ENCODE measurements around the gene MTCH2. TPM values are rescaled to one million over a fixed set of nuclear protein-coding genes. Genes with fewer than 3 reads are reported as not detected.
"Not testable (repeated sequence)": the region's sequence is repeated elsewhere in the genome, so short reads cannot be mapped to it uniquely, and the experiment has no call there.

Gene MTCH2
- polyA plus RNA-seq, 12 donors, result 40.1 to 81.5 (median 76.6) TPM; not detected in 1

- DNase-seq, result no peak
Measured at GRCh38 chr11:47645500-47645899, 3.1 kb upstream of the MTCH2 start.

GRCh38 chr11:47641600-47642098 lies 710 bp downstream of the MTCH2 start:
- no peak for DNase-seq

- not testable (repeated sequence) for DNase-seq
Measured at GRCh38 chr11:47640506-47640905, 1.9 kb downstream of the MTCH2 start.

GRCh38 chr11:47636331-47636730 lies 6.0 kb downstream of the MTCH2 start:
- DNase-seq, result not testable (repeated sequence)

DNA sequence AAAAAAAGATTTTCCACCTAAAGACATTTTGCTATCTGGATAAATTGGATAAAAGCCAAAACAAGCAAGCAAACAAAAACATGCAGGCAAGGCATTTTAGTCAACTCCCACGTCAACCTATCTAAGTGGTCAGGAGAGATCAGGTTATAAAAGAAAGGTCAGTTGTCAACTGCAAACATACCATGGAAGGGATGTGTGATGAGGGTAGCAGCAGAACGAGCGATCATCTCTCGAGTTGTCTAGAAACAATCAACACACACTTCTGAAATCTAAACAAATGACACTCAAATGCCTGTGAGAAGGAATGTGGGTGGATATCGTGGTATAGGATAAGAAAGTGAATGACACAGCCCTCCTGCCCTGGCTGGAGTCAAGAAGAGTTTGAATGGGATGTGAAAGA lies 10.9 kb downstream of the MTCH2 start:
- DNase-seq, result no peak

GRCh38 chr11:47628026-47628425 lies 14.3 kb downstream of the MTCH2 start:
- DNase-seq, result no peak

- DNase-seq, result no peak
Measured at GRCh38 chr11:47626234-47626633, 16.1 kb downstream of the MTCH2 start.

- DNase-seq, result no peak
Measured at GRCh38 chr11:47620836-47621378, 21.5 kb downstream of the MTCH2 start.

GRCh38 chr11:47617417-47617809 lies 24.9 kb downstream of the MTCH2 start:
- DNase-seq, result no peak

DNA sequence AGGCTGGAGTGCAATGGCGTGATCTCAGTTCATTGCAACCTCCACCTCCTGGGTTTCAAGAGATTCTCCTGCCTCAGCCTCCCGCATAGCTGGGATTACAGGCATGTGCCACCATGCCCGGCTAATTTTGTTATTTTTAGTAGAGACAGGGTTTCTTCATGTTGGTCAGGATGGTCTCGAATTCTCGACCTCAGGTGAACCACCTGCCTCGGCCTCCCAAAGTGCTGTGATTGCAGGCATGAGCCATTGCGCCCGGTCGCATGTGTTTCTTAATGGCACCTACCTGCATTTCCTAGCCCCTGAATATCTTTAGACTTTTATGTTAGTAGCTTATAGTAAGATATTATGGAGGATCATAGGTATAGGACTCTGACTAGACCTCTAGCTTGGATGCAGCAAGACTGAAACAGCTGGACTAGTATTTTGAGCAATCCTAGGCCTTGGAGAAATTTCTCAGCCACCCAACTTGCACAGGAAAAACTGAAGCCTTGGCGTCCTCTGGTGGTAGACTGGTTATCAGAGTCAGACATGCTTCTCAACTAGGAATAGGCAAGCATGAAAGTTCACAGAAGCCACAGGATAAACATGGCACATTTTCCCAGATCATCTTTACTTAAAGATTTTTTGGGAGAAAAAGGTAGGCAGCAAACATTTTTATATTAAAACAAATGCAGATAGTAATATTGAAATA lies 25.5 kb downstream of the MTCH2 start:
- peak; percentile 76 for DNase-seq

DNA sequence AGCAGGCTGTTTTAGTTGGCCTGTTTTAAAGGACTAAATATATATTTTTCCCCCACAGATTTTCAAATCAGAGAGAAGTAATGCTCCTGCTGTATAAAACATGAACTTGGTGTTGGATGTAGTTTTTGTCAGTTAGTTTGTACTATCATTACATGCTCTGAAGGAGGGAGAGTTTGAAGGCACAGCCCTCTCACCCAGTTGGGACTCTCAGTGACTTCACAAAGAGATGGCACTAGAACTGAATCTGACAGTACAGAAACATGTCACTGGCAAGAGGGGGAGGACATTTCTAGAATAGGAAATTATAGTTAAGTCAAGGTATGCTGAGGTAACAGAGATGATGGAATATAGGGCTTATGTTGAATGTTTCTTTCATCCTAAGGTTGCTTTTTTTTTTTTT lies 27.1 kb downstream of the MTCH2 start:
- DNase-seq, result no peak

- no peak for DNase-seq
Measured at GRCh38 chr11:47611348-47611794, 31.0 kb downstream of the MTCH2 start.

- no peak for DNase-seq
Measured at GRCh38 chr11:47609675-47610074, 32.7 kb downstream of the MTCH2 start.

GRCh38 chr11:47607380-47607779 lies 35.0 kb downstream of the MTCH2 start:
- DNase-seq, result peak; percentile 48

- DNase-seq, result no peak
Measured at GRCh38 chr11:47606731-47607130, 35.6 kb downstream of the MTCH2 start.

GRCh38 chr11:47605921-47606320 lies 36.4 kb downstream of the MTCH2 start:
- DNase-seq, result no peak

GRCh38 chr11:47603295-47603694 lies 39.1 kb downstream of the MTCH2 start:
- no peak for DNase-seq

DNA sequence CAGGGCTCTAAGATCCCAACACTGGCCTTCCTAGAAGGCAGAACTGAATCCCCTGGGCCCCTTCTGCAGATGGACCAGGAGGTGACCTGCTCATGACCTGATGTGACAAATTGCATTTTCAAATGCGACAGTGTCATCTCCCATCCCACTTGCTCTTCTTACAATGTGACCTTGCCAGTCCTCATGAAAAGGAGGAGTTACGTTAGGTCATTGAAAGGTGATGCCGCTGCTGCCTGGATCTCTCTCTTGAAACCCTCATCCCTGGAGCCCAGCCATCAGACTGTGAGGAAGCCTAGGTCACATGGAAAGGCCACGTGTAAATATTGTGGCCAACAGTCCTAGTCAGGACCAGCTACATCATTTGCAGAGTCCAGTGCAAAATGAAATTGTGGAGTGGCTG lies 42.5 kb downstream of the MTCH2 start:
- no peak for DNase-seq

- DNase-seq, result no peak
Measured at GRCh38 chr11:47595967-47596366, 46.4 kb downstream of the MTCH2 start.

DNA sequence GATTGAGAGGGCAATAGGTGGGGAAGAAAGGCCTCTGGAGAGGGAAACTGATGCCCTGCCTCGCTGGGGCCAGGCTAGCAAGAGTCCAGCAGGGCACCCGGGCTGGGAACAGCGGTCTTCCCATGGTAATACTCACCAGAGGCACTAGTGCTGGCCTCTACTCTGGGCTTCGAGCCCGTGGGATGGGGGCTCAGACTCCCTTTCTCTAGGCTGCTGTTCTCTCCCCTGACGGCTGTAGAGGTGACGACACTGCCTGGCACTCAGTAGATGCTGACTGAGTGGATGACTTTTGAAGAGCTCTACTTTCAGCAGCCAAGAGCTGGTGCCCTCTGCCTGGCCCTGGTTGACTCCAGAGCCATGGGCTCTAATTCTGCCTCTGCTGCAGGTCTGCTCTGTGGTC lies 47.3 kb downstream of the MTCH2 start:
- DNase-seq, result no peak

DNA sequence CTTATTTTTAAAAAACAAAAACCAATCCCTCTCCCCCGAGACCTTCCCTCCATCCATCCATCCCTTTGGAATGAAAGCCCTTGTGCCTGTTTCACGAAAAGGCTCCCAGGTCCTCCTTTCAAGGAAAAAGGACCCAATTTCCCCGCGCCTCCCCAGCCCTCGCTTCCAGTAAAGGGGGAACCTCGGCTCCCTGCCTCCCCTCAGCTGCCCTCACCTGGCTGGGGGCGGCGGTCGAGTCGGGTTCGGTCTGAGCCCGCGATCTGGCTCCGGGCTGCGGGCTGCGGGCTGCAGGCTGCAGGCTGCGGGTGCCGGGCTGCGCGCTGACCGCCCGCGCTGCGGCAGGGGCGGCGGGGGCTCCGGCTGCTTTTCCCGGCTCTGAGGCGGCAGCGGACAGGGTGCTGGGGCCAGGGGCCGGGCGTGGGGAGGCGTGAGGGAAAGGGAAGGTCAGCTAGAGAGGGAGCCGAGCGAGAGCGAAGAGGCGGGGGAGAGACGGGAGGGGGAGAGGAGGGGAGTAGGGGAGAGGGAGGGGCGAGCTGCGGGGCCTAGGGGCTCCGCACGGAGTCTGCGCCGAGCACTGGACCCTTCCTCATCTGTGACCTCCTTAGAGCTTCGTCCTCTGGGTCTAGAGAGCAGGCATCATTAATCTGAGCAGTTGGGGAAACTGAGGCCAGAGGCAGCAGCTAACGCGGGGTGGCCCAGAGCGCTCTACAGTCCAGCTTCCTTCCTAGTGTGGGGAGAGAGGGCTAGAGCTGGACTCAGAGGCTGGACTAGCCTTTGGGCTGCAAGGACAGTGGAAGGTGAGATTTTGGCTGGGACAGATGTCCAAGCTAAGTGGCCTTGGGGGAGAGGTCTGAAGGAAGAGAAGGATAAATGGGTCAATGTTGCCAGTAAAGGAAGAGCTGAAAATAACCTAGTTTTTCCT lies 48.2 kb downstream of the MTCH2 start, which contains the start of gene C1QTNF4:
Gene C1QTNF4 (minus strand): TSS at position 478 of the 922 bp plus-strand sequence. CDS start 3,601 bp downstream, outside the sequence.
- DNase-seq, result no peak

- DNase-seq, result no peak
Measured at GRCh38 chr11:47593492-47593933, 48.8 kb downstream of the MTCH2 start.
